Stomach (tissue), 8 donors: ENCODE data around the gene CCR5AS.

ENCODE experiments used
- DNase-seq, 2 donors: peaks; one replicate each; pipeline versions ENCODE4 v3.0.0 to v3.0.0-alpha.2; 2013 to 2019
- H3K27ac ChIP-seq, 5 donors: fragments of 200-600 bp in 4 of 5; sonication (generic) in 4 of 5; one replicate each; pipeline ENCODE4 v1.5.1; 2013 to 2019; ENCODE audit warnings: mild to moderate bottlenecking in 1 of 5, moderate library complexity in 1 of 5
- H3K27me3 ChIP-seq, 3 donors: fragments of 200-600 bp; sonication (generic); one replicate each; pipeline ENCODE4 v1.5.1; 2017 to 2019; ENCODE audit warnings: mixed run types in 1 of 3
- H3K36me3 ChIP-seq, 4 donors: fragments of 200-600 bp; sonication (generic); 1 replicate in 3 of 4; 2 replicates in 1 of 4; pipeline ENCODE4 v1.5.1; 2016 to 2019
- H3K4me1 ChIP-seq, 4 donors: fragments of 200-600 bp; sonication (generic); one replicate each; pipeline ENCODE4 v1.5.1; 2016 to 2019
- H3K4me3 ChIP-seq, 4 donors: fragments of 200-600 bp; sonication (generic) in 3 of 4; one replicate each; pipeline ENCODE4 v1.5.1; 2016 to 2019; ENCODE audit warnings: mild to moderate bottlenecking in 1 of 4
- H3K9me3 ChIP-seq, 4 donors: fragments of 200-600 bp; sonication (generic); one replicate each; pipeline ENCODE4 v1.5.1; 2016 to 2019
- CTCF ChIP-seq, 7 experiments: fragments of 450-650 bp in 4 of 7; fragments of 200-600 bp in 3 of 7; sonication (generic) in 3 of 7; IDR thresholded peaks; one replicate each; pipeline ENCODE4 v1.5.1; 2016 to 2019; ENCODE audit warnings: antibody characterized with exemption in 7 of 7, control low read depth in 2 of 7, mild to moderate bottlenecking in 1 of 7
- EP300 ChIP-seq: sonication (generic); formaldehyde crosslinking; IDR thresholded peaks from one replicate; pipeline ENCODE4 v1.6.1; 2017; ENCODE audit warnings: antibody characterized with exemption
- POLR2A ChIP-seq, 4 donors: fragments of 450-650 bp; IDR thresholded peaks; one replicate each; pipeline ENCODE4 v1.6.1; 2016; ENCODE audit warnings: antibody characterized with exemption in 4 of 4, control low read depth in 2 of 4, mild to moderate bottlenecking in 1 of 4, moderate library complexity in 1 of 4
- POLR2AphosphoS5 ChIP-seq, 3 donors: sonication (generic); formaldehyde crosslinking; IDR thresholded peaks; one replicate each; pipeline ENCODE4 v1.6.1; 2016; ENCODE audit warnings: antibody characterized with exemption in 3 of 3
- WGBS, 5 donors: extraction: QIAGEN DNeasy Blood & Tissue Kit in 3 of 5; methylation state at CpG; one replicate each; pipeline versions ENCODE4 v1.1.5 to v1.1.7; 2013 to 2018; 5-methylcytosine and 5-hydroxymethylcytosine counted together
- intact Hi-C: fragments of 100-400 bp; cut with DNase I; formaldehyde crosslinking; loops from one replicate; pipeline ENCODE4 v1.15.1; 2023; ENCODE audit warnings: low total_unique reads
- donor health status: healthy with polysubstance abuse.
- donor health status: Bipolar disorder and iron deficiency.
- donor health status: healthy.

CCR5AS gene

GRCh38 chr3:46386205-46386604 lies 20.7 kb downstream of the CCR5AS start:
- Histone ChIP-seq H3K9me3 (no peaks in the 10 kb centered on the region), H3K27me3 (no peaks in the 10 kb centered on the region), H3K4me3 (no peak overlapping the region), H3K36me3 (no peaks in the 10 kb centered on the region), H3K4me1 (peaks cover 0 to 25% (median 11%) of the 10 kb centered on the region in 4 donors), H3K27ac (no peak overlapping the region)
- DNase-seq: peak in 1 of 2 donors; percentile 37
- TF ChIP-seq POLR2A (IDR thresholded peaks at IDR 0.05) (no peak), EP300 (no peak), CTCF (IDR thresholded peaks at IDR 0.05) (no peak), POLR2AphosphoS5 (IDR thresholded peaks at IDR 0.05) (no peak)
- intact Hi-C loops: no loop called here
- WGBS, 5 donors: 32 to 57% (median 50%) methylated on average over 4 of the region's 4 CpGs

GRCh38 chr3:46383951-46384330 lies 22.9 kb downstream of the CCR5AS start:
- TF ChIP-seq POLR2A (IDR thresholded peaks at IDR 0.05) (no peak), CTCF (IDR thresholded peaks at IDR 0.05) (no peak), EP300 (no peak), POLR2AphosphoS5 (IDR thresholded peaks at IDR 0.05) (no peak)
- Histone ChIP-seq H3K27ac (no peak overlapping the region), H3K9me3 (no peaks in the 10 kb centered on the region), H3K36me3 (no peaks in the 10 kb centered on the region), H3K4me3 (no peak overlapping the region), H3K27me3 (no peaks in the 10 kb centered on the region), H3K4me1 (peaks cover 0 to 35% (median 20%) of the 10 kb centered on the region in 4 donors)
- DNase-seq: no peak
- intact Hi-C loops: no loop called here
- WGBS, 5 donors: 34 to 57% (median 47%) methylated on average over 5 of the region's 5 CpGs

GRCh38 chr3:46383211-46383950 lies 23.5 kb downstream of the CCR5AS start:
- peaks cover 0 to 35% (median 20%) of the 10 kb centered on the region in 4 donors for H3K4me1 ChIP-seq
- H3K9me3 ChIP-seq: no peaks in the 10 kb centered on the region
- no peak for TF ChIP-seq POLR2AphosphoS5 (IDR thresholded peaks at IDR 0.05)
- TF ChIP-seq CTCF (IDR thresholded peaks at IDR 0.05): no peak
- DNase-seq: peak; percentile 50 to 55
- intact Hi-C loops: no loop called here
- 49 to 75% (median 64%) methylated on average over 6 of the region's 6 CpGs for WGBS, 5 donors
- no peaks in the 10 kb centered on the region for H3K36me3 ChIP-seq
- H3K27ac ChIP-seq: no peak overlapping the region
- no peak overlapping the region for H3K4me3 ChIP-seq
- H3K27me3 ChIP-seq: no peaks in the 10 kb centered on the region

- H3K27me3 ChIP-seq: no peaks in the 10 kb centered on the region
- H3K36me3 ChIP-seq: no peaks in the 10 kb centered on the region
- no peak overlapping the region for H3K4me3 ChIP-seq
- no peak overlapping the region for H3K27ac ChIP-seq
- no peaks in the 10 kb centered on the region for H3K9me3 ChIP-seq
- WGBS, 5 donors: 26 to 55% (median 40%) methylated on average over 3 of the region's 3 CpGs
- peaks cover 0 to 35% (median 20%) of the 10 kb centered on the region in 4 donors for H3K4me1 ChIP-seq
- no peak for DNase-seq
- intact Hi-C loops: no loop called here
- TF ChIP-seq CTCF (IDR thresholded peaks at IDR 0.05): no peak
- TF ChIP-seq POLR2AphosphoS5 (IDR thresholded peaks at IDR 0.05): no peak
- no peak for TF ChIP-seq POLR2A (IDR thresholded peaks at IDR 0.05)
- TF ChIP-seq EP300: no peak
These were observed 25.2 kb downstream of the CCR5AS start for GRCh38 chr3:46381625-46382024.
